ENCODE data around the gene TULP4.

TULP4 gene, protein sequence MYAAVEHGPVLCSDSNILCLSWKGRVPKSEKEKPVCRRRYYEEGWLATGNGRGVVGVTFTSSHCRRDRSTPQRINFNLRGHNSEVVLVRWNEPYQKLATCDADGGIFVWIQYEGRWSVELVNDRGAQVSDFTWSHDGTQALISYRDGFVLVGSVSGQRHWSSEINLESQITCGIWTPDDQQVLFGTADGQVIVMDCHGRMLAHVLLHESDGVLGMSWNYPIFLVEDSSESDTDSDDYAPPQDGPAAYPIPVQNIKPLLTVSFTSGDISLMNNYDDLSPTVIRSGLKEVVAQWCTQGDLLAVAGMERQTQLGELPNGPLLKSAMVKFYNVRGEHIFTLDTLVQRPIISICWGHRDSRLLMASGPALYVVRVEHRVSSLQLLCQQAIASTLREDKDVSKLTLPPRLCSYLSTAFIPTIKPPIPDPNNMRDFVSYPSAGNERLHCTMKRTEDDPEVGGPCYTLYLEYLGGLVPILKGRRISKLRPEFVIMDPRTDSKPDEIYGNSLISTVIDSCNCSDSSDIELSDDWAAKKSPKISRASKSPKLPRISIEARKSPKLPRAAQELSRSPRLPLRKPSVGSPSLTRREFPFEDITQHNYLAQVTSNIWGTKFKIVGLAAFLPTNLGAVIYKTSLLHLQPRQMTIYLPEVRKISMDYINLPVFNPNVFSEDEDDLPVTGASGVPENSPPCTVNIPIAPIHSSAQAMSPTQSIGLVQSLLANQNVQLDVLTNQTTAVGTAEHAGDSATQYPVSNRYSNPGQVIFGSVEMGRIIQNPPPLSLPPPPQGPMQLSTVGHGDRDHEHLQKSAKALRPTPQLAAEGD (N-terminal part only)

DNA sequence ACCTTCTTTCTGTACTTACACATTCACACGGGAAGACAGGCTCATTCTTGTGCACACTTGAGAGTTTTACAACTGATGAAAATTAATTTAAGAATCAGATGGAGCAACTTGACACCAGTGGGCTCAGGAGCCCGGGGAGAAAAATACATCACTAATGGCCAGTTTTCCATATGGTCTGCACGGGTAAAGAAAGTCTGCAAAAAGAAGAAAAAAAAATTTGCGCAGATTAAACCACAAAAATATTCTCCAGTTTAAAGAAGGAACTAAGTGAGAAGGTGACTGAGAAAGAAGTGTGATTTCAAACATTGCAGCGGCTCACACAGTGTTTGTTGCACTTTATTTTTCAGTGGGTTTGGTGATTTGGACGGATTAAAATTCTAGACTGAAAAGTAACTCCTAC, at the start of gene TULP4:
TULP4 (plus strand) TSS at position 301 of the 400 bp plus-strand sequence. CDS start 1,552 bp downstream, outside the sequence.
- DNase-seq: no peak

DNA sequence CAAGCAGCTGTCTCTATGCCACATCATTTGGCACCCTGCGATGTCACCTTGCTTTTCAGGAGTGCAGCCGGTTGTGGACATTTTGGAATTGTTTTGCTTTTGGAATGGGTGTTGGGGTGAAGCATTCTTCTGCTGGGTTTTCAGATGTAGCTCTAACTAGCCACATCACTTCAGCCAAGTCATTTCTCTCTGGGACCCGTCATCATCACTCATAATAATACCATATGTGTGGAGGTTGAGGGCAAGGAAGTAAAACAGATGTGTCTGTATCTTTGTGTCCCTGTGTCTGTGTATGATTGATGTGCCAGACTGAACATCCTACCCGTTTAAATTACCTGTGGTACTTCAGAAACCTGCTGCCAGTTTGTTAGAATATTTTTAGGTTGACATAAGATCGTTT, 49.5 kb upstream of the TULP4 start:
- no peak for DNase-seq

DNA sequence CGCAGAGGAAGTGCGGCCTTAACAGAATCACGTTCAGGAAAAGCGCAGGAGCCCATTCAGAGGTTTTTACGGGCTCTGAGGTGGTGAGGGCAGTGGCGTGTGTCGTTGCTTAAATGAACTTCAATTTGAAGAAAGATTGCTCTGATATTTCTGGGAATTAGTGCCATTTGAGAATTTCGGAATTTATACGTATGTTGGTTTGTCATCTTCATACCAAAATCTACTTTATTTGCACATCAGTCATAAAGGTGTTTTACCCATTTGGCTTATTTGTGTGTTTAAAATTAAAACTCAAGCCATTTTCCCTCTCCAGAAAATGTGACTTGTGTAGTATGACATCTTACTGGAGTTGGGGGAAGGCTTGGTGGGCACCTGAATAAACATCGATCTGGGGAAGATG, 48.1 kb upstream of the TULP4 start:
- no peak for DNase-seq

- no peak for DNase-seq
These were observed 46.1 kb upstream of the TULP4 start for GRCh38 chr6:158266131-158266530.

DNA sequence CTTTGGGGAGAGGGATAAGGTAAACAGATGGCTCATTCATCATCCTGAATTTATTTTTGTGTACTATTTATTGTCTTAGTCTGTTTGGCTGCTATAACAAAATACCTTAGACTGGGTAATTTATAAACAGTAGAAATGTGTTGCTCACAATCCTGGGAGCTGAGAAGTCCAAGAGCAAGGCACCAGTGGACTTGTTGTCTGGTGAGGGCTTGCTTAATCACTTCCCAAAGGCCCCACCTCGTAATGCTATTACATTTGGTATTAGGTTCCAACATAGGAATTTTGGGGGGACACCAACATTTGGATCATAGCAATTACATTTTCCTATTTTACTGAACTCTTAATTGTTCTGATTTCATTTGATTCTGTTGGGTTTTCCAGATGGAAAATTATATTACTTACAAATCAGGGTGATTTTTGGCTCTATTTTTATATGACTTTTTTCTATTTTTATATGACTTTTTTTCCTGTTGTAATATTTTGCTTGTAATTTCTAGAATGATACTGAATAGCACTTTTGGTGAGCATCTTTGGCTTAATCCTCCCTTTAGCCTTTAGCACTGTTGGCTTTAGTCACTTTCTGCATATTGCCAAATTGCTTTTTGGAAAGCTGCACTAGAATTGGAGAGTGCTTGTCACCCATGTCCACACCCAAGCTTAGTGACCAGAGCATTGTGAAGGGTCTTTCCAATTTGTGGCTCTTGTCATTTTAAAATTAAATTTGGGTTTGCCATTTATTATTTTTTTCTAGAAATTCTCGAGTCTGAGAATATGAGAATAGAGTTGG, 43.7 kb upstream of the TULP4 start:
- peak in 1 of 14 donors; percentile 29 for DNase-seq

GRCh38 chr6:158269657-158270056, 42.6 kb upstream of the TULP4 start:
- no peak for DNase-seq

GRCh38 chr6:158270389-158271127, 41.7 kb upstream of the TULP4 start:
- DNase-seq: peak in 1 of 14 donors; percentile 17

- no peak for DNase-seq
These were observed 39.9 kb upstream of the TULP4 start for GRCh38 chr6:158272324-158272723.

DNA sequence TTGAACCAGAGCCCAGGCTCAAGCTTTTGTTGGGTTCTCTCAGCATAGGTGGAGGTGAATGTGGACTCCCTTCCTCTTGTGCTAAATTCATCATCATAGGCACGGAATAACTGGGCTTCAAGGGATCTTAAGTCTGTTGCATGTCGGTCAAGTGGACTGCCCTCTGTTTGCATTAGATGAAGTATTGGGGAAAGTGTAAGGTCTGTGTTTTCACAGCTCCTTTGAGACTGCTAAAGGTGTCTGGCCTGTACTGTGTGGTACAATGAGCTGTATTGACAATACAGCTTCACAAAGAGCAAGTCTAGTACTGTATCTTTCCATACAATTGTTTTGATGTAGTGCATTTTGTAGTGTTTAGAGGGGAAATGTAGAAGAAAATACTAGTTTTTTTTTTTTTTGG, 34.3 kb upstream of the TULP4 start:
- DNase-seq: no peak

DNA sequence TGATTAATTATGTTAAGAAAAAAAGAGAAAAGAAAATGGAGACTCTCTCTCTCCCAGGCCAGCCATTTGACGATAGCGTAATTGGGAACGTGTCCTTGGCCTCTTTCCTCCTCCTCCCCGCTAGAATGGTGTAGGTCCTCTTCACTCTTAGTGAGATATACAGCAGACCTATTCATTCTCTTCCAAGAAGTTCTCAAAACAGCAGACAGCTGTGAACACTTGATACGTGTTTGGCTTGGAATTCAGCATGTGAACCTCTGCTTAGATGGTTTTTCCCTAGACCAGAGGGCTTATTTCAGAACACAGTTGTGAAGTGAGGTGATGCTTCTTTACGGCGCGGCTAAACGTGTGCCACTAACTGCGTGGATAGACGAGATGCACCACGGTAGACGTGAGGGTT, 32.6 kb upstream of the TULP4 start:
- DNase-seq: no peak

DNA sequence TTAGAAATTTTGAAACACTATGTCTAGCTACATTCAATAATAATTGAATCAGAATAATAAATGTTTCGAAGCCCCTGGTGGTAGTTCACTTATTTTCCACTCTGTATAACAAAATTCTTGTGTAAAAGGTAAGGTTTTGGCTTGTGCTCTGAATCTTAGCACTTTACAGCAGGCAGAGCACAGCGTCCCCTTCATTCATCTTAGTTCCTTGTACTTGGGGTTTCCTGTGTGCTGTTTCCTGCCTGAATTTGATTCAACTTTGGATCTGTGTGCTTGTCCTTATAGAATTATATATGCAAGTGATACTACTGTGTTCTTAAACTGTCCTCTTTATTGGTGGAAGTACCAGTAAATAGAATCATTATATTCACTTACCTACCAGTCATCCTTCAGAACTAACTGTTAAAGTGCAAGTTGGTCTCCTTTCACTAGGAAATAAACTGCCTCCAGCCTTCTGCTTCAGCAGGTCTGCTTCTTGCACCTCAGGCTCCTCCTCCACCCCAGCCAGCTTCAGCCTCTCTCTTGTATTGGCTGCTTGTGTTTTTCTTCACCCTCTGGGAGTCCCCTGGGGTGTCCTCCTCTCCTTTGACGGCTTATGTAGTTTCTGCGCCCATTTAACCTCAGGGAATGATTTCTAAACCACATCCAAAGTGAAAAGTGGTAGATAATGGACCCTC, 28.8 kb upstream of the TULP4 start:
- peak in 3 of 14 donors; percentile 10 to 19 (median 18) for DNase-seq

- peak in 6 of 14 donors; percentile 8 to 67 (median 54) for DNase-seq
These were observed 28.0 kb upstream of the TULP4 start for GRCh38 chr6:158284007-158284875.

- peak in 1 of 14 donors; percentile 67 for DNase-seq
These were observed 27.2 kb upstream of the TULP4 start for GRCh38 chr6:158284876-158285655.

GRCh38 chr6:158285656-158286021, 26.6 kb upstream of the TULP4 start:
- peak in 10 of 14 donors; percentile 10 to 91 (median 34) for DNase-seq

GRCh38 chr6:158286413-158286812, 25.9 kb upstream of the TULP4 start:
- peak in 1 of 14 donors; percentile 55 for DNase-seq

- DNase-seq: no peak
These were observed 25.2 kb upstream of the TULP4 start for GRCh38 chr6:158287047-158287446.

- no peak for DNase-seq
These were observed 22.2 kb upstream of the TULP4 start for GRCh38 chr6:158290040-158290439.

DNA sequence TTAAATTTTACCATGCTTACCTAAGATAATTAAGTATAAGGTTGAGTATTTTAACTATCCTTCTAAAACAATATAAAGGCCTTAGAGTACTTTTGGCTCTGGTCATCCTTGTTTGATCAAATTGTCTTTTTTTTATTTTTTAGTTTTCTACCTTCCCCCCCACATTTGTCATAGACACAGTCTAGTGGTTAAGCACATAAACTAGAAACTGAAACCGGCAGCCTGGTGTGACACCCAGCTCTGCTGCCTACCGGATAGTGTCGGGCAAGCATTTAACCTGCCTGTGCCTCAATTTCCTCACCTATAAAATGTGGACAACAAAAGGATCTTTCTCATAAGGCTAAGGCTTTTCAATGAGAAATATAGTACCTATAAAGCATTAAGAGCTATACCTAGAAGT, 21.6 kb upstream of the TULP4 start:
- no peak for DNase-seq

GRCh38 chr6:158292016-158292415, 20.2 kb upstream of the TULP4 start:
- no peak for DNase-seq

GRCh38 chr6:158293122-158293521, 19.1 kb upstream of the TULP4 start:
- no peak for DNase-seq

Data from C1 segment of cervical spinal cord (tissue), 14 donors.